ENCODE results near the gene ZNF444.

- no peak for TF ChIP-seq POLR2A (IDR thresholded peaks at IDR 0.05)
- TF ChIP-seq, protein P1, sequence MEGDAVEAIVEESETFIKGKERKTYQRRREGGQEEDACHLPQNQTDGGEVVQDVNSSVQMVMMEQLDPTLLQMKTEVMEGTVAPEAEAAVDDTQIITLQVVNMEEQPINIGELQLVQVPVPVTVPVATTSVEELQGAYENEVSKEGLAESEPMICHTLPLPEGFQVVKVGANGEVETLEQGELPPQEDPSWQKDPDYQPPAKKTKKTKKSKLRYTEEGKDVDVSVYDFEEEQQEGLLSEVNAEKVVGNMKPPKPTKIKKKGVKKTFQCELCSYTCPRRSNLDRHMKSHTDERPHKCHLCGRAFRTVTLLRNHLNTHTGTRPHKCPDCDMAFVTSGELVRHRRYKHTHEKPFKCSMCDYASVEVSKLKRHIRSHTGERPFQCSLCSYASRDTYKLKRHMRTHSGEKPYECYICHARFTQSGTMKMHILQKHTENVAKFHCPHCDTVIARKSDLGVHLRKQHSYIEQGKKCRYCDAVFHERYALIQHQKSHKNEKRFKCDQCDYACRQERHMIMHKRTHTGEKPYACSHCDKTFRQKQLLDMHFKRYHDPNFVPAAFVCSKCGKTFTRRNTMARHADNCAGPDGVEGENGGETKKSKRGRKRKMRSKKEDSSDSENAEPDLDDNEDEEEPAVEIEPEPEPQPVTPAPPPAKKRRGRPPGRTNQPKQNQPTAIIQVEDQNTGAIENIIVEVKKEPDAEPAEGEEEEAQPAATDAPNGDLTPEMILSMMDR (IDR thresholded peaks at IDR 0.05) = no peak
Measured at GRCh38 chr19:56132316-56132822, 8.7 kb upstream of the ZNF444 start.
